GM12892 (cell line): ENCODE data around the gene YBX3.

ENCODE experiments used
- POLR2A ChIP-seq: IDR thresholded peaks from 2 replicates; pipeline ENCODE4 v1.6.1; 2011; ENCODE audit warnings: low read depth, low read length, control low read depth
- POLR2AphosphoS5 ChIP-seq: IDR thresholded peaks from 2 replicates; pipeline ENCODE4 v1.6.1; 2011; ENCODE audit warnings: low read depth, low read length, control low read depth
- TAF1 ChIP-seq: IDR thresholded peaks from 2 replicates; pipeline ENCODE4 v1.6.1; 2011; ENCODE audit warnings: low read depth, mild to moderate bottlenecking, control low read depth, low read length, borderline replicate concordance

DNA sequence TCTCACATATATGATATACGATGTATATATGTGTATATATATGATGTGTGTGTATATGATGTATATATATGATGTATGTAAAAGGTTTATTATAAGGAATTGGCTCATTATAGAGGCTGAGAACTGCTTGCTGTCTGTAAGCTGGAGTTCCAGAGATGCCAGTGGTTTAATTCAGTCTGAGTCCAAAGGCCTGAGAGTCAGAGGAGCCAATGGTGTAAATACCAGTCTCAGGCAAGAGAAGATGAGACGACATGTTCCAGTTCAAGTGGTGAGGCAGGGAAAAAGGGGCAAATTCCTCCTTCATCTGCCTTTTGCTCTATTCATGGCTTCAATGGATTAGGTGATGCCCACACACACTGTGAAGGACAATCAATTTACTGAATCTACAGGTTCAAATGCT lies 32.2 kb downstream of the YBX3 start:
- TF ChIP-seq POLR2A: no peak
- no peak for TF ChIP-seq TAF1
- TF ChIP-seq POLR2AphosphoS5: no peak
